Measurements from ENCODE around the gene GH2.
A peak's percentile ranks its signal among the peaks of the same experiment; 100 is the strongest.
"Not testable (repeated sequence)": the region's sequence is repeated elsewhere in the genome, so short reads cannot be mapped to it uniquely, and the experiment has no call there.

Gene GH2

GRCh38 chr17:63880706-63881105, 1.0 kb downstream of the GH2 start:
- no peak for TF ChIP-seq CTCF (IDR thresholded peaks at IDR 0.05; ENCODE audit: borderline replicate concordance, insufficient read depth, low read depth, low read length)
- no peak overlapping the region for H3K4me3 ChIP-seq (ENCODE audit: low read depth, low read length)

- H3K4me3 ChIP-seq (ENCODE audit: low read depth, low read length), result not testable (repeated sequence)
These were observed 3.3 kb downstream of the GH2 start for GRCh38 chr17:63878413-63878812.

GRCh38 chr17:63874693-63875092, 7.1 kb downstream of the GH2 start:
- H3K4me3 ChIP-seq (ENCODE audit: low read depth, low read length), result not testable (repeated sequence)

- H3K4me3 ChIP-seq (ENCODE audit: low read depth, low read length), result not testable (repeated sequence)
These were observed 7.6 kb downstream of the GH2 start for GRCh38 chr17:63874061-63874626.

- not testable (repeated sequence) for H3K4me3 ChIP-seq (ENCODE audit: low read depth, low read length)
These were observed 8.2 kb downstream of the GH2 start, which contains the start of gene CSH2 for GRCh38 chr17:63873577-63873976. Gene CSH2, minus strand, starts transcription at chr17:63873677. Its CDS starts 63 bp downstream, at chr17:63873614.

GRCh38 chr17:63871646-63872365, 9.9 kb downstream of the GH2 start:
- H3K4me3 ChIP-seq (ENCODE audit: low read depth, low read length), result not testable (repeated sequence)

GRCh38 chr17:63870292-63870665, 11.5 kb downstream of the GH2 start:
- not testable (repeated sequence) for H3K4me3 ChIP-seq (ENCODE audit: low read depth, low read length)

- TF ChIP-seq CTCF (IDR thresholded peaks at IDR 0.05; ENCODE audit: borderline replicate concordance, insufficient read depth, low read depth, low read length), result peak; percentile 9; the same call in 1 of the 2 replicates
- not testable (repeated sequence) for H3K4me3 ChIP-seq (ENCODE audit: low read depth, low read length)
These were observed 12.1 kb downstream of the GH2 start for GRCh38 chr17:63869491-63870291.

- peak; percentile 27; the same call in 1 of the 2 replicates for TF ChIP-seq CTCF (IDR thresholded peaks at IDR 0.05; ENCODE audit: borderline replicate concordance, insufficient read depth, low read depth, low read length)
- not testable (repeated sequence) for H3K4me3 ChIP-seq (ENCODE audit: low read depth, low read length)
These were observed 15.1 kb downstream of the GH2 start for GRCh38 chr17:63866625-63867024.

- H3K4me3 ChIP-seq (ENCODE audit: low read depth, low read length), result no peak overlapping the region
- no peak for TF ChIP-seq CTCF (IDR thresholded peaks at IDR 0.05; ENCODE audit: borderline replicate concordance, insufficient read depth, low read depth, low read length)
These were observed 22.5 kb downstream of the GH2 start for GRCh38 chr17:63859257-63859656.

GRCh38 chr17:63856425-63856824, 25.3 kb downstream of the GH2 start:
- H3K4me3 ChIP-seq (ENCODE audit: low read depth, low read length), result not testable (repeated sequence)

Data from GM12875 (cell line).